Sciatic nerve (tissue), 2 donors: ENCODE data around the gene CNTRL. TPM values are rescaled to one million over a fixed set of nuclear protein-coding genes. Genes with fewer than 3 reads are reported as not detected.

ENCODE experiments used
- ATAC-seq: fragments of 200-7000 bp; cut with Tn5 transposase; one replicate; pipeline ENCODE4 v1.9.1; 2020; ENCODE audit warnings: mild to moderate bottlenecking, moderate library complexity
- DNase-seq: peaks from one replicate; pipeline ENCODE4 v3.0.0-alpha.2; 2020; ENCODE audit warnings: low spot score
- intact Hi-C: fragments of 100-400 bp; cut with DNase I; formaldehyde crosslinking; loops from one replicate; pipeline ENCODE4 v1.14.2; 2022
- total RNA-seq: library from RNA; stranded (reverse); fragmentation: NEBNext Ultra II Directional; extraction: Animal tissue kit (Norgen Biotek cat#: 25700); gene quantifications from one replicate; pipeline ENCODE4 v1.2.1, GENCODE V29; 2021
- donor health status: DM: no; HTN: no; CAD: no.
- donor health status: DM: no; HTN: no; CAD: no.

Gene CNTRL
- total RNA-seq, 1 donor from 2014 or later: 30.8 TPM

- ATAC-seq (peak; percentile 97), DNase-seq (peak; percentile 94)
- intact Hi-C loops: loop anchor here (10.0 kb wide), 2 partner anchors 52 to 102 kb away; partner anchors contain the start of gene GSN
Measured at GRCh38 chr9:121213136-121213806, 138.5 kb downstream of the CNTRL start.

GRCh38 chr9:121214005-121214404 is 139.2 kb downstream of the CNTRL start:
- DNase-seq (no peak), ATAC-seq (no peak)
- intact Hi-C loops: loop anchor here (10.0 kb wide), 2 partner anchors 51 to 101 kb away; partner anchors contain the start of gene GSN

- DNase-seq (no peak), ATAC-seq (no peak)
- intact Hi-C loops: loop anchor here (10.0 kb wide), 2 partner anchors 48 to 98 kb away; partner anchors contain the start of gene GSN
Measured at GRCh38 chr9:121216271-121216805, 141.6 kb downstream of the CNTRL start.

- intact Hi-C loops: loop anchor here (10.0 kb wide), 2 partner anchors 47 to 97 kb away; partner anchors contain the start of gene GSN
- ATAC-seq (no peak), DNase-seq (no peak)
Measured at GRCh38 chr9:121217609-121218292, 143.0 kb downstream of the CNTRL start.

- ATAC-seq: no peak
- intact Hi-C loops: loop anchor here (10.0 kb wide), 2 partner anchors 46 to 96 kb away; partner anchors contain the start of gene GSN
- no peak for DNase-seq
Measured at GRCh38 chr9:121218357-121219027, 143.7 kb downstream of the CNTRL start.

GRCh38 chr9:121219530-121219929 is 144.8 kb downstream of the CNTRL start:
- no peak for DNase-seq
- intact Hi-C loops: loop anchor here (10.0 kb wide), 2 partner anchors 45 to 95 kb away; partner anchors contain the start of gene GSN
- no peak for ATAC-seq

DNA sequence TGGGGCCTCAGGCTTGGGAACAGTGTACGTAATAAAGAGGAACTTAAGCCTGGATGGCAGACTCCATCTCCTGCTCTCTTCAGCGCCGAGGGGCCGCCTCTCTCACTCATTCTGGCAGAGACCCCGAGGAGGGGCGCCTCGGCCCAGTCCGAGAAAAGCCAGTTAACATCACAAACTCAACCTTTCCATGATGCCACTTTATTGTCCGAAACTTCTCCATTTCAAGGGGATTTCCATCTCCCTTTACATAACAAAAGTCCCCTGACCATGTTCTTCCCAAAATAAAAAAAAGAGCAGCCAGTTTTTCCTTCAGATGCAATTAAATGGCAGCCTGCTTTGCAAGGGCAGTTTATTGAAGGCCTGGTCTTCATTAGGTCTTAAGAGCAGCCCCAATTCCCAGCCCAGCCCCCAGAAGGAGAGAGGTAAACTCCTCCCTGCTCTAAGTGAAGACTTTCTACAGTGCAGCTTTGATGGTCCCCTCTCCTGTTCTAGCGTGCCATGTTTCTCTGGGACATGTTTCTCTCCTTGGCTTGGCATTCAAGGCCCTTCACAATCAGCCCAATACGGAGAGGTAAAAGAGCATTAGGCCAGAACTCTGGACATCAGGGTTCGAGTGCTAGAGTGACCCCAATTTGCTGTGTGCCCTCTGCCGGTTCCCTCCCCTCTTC is 146.4 kb downstream of the CNTRL start:
- DNase-seq: no peak
- intact Hi-C loops: no loop called here
- ATAC-seq: no peak

- no peak for ATAC-seq
- no peak for DNase-seq
- intact Hi-C loops: no loop called here
Measured at GRCh38 chr9:121221664-121222055, 146.9 kb downstream of the CNTRL start.

DNA sequence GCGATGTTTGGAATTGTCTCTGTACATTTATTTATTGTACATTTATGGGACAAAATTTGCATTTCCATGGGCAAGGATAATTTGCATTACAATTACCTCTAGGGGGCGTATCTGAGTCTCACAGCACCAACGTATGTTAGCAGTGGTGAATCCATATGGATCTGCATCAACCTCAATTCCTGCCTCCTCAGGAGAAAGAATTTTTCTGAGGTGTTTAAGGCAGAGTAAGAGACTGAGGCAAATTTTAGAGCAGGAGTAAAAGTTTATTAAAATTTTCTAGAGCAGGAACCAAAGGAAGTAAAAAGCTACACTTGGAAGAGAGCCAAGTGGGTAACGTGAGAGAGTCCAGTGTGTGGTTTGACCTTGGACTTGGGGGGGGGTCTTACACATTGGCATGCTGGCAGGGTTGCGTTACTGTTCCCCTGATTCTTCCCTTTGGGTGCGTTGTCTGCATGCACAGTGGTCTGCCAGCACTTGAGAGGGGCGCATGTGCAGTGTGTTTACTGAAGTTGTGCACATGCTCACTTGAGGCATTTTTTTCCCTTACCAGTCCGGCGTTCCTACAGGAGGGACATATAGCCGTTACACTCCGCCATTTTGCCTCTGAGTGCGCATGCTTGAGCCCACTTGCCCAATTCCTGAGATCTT is 147.9 kb downstream of the CNTRL start:
- intact Hi-C loops: no loop called here

DNA sequence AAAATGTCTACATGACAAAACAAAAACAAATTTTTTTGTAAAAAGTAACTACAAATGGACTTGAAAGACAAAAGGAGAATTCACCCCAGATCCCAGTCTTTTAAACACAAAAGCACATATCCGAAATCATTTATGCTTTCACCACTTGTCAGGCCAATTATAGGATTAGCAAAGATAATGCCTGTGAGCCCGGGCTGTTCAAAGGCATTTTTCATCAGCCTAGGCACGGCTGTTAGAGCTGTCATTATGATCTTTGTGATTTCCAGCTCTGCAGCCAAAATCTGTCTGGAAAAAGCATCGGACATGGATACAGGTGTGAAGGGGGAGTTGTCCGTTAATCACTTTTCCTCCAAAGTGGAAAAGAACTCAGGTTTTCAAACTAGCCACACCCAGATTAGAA is 150.5 kb downstream of the CNTRL start:
- ATAC-seq (no peak), DNase-seq (no peak)
- intact Hi-C loops: no loop called here

More for the DNA sequence above, 147.9 kb downstream of the CNTRL start:
- DNase-seq (no peak), ATAC-seq (peak; percentile 49)

DNA sequence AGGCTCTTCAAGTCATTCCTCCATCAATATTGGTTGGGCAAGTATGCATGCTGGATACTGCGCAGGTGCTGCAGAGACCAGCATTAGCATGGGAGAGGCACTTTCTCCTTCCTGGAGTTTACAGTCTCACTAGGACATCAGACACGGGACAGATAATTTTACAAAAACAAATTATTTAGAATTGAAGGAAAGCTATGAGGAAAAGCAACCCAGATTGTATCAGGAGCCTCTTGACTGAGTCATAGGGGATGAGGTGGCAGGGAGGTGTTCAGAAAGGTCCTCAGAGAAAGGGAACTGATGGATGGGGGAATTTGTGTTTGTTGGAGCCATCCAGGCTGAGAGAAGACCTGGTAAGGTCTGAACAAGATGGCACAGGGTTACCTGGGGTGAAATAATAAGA is 151.4 kb downstream of the CNTRL start:
- no peak for ATAC-seq
- intact Hi-C loops: no loop called here

More for the DNA sequence above, 151.4 kb downstream of the CNTRL start:
- no peak for DNase-seq

Other genes starting within 250 kb of the CNTRL start
- 39.0 TPM for gene PSMD5, start 232.0 kb upstream of the CNTRL start, total RNA-seq
- 29.3 TPM for gene PHF19, start 197.8 kb upstream of the CNTRL start, total RNA-seq
- gene TRAF1, start 148.2 kb upstream of the CNTRL start, total RNA-seq: 8.0 TPM
- gene C5, start 24.7 kb upstream of the CNTRL start, total RNA-seq: 14.8 TPM
- 67.7 TPM for gene RAB14, start 126.9 kb downstream of the CNTRL start, total RNA-seq
- gene GSN, start 193.2 kb downstream of the CNTRL start, total RNA-seq: 1,757 TPM